ENCODE results near the gene INO80D.
"Not testable (repeated sequence)": the region's sequence is repeated elsewhere in the genome, so short reads cannot be mapped to it uniquely, and the experiment has no call there.

The INO80D gene

DNA sequence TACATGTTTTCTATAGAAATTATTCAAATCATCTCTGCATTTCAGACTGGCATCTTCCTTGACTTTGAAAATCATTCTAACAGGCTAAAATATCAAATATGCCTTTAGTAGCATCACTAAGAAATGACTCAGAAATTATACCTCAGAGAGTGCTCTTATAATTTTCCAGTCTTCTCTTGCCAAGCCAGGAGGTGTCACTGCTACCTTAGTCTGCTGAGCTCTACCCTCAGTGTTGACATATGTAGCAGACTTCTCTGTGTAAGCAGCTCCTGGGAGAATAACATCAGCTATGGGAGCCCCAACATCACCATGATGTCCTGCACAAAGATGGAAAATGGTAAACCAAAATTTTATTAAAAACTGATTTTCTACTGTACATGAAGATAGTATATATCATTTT lies 41.7 kb upstream of the INO80D start:
- POLR2A ChIA-PET, result no interaction called here
- peak; percentile 17; the same call in 1 of the 2 replicates for TF ChIP-seq ZNF654 (tag by site-specific recombination; IDR thresholded peaks at IDR 0.05; ENCODE audit: low read depth)
- TF ChIP-seq ZIC2 (tag by site-specific recombination; IDR thresholded peaks at IDR 0.05), result no peak
- TF ChIP-seq, protein P1, sequence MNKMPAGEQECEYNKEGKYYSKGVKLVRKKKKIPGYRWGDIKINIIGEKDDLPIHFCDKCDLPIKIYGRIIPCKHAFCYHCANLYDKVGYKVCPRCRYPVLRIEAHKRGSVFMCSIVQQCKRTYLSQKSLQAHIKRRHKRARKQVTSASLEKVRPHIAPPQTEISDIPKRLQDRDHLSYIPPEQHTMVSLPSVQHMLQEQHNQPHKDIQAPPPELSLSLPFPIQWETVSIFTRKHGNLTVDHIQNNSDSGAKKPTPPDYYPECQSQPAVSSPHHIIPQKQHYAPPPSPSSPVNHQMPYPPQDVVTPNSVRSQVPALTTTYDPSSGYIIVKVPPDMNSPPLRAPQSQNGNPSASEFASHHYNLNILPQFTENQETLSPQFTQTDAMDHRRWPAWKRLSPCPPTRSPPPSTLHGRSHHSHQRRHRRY (tag by site-specific recombination; IDR thresholded peaks at IDR 0.05), result no peak
- CTCF ChIA-PET, result interaction anchor here (0.7 to 1.4 kb wide), 4 partner anchors 16 to 136 kb away, joined by 3 to 4 read pairs (median 4); no protein-coding TSS in a partner anchor
- H3K4me1 ChIP-seq (ENCODE audit: control insufficient read depth, insufficient read depth, low read length), result no peaks in the 10 kb centered on the region
- peaks cover 86 to 89% of the 10 kb centered on the region in 2 experiments for H3K36me3 ChIP-seq (ENCODE audit: control insufficient read depth in 2 of 2, insufficient read depth in 1 of 2, low read length in 2 of 2)
- H3K4me3 ChIP-seq (ENCODE audit: low read depth, low read length), result no peak overlapping the region
- no peaks in the 10 kb centered on the region for H3K9me3 ChIP-seq (ENCODE audit: control insufficient read depth, insufficient read depth, low read depth, low read length)
- H3K27ac ChIP-seq (ENCODE audit: extremely low read depth, low read depth, low read length), result no peak overlapping the region

DNA sequence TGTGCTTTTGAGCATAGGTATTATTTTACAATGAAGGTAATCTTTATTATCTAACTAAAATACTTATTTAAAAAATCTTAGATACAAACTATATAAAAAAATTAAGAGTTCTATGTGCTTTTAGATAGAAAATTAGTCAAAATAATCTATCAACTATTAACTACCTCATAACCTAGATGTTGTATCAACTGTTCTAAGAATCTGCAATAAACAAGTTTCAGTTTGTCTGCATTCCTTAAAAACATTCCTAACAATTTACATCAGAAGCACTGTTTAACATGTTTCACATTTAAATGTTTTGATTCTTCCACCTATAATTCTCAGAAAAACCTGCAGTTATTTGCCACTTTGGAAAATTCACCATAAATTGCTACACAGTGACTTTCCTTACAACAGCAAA lies 39.9 kb upstream of the INO80D start:
- H3K9me3 ChIP-seq (ENCODE audit: control insufficient read depth, insufficient read depth, low read depth, low read length), result no peaks in the 10 kb centered on the region
- H3K4me3 ChIP-seq (ENCODE audit: low read depth, low read length), result no peak overlapping the region
- ChIA-PET POLR2A (no interaction called here), CTCF (no interaction called here)
- peaks cover 88 to 90% of the 10 kb centered on the region in 2 experiments for H3K36me3 ChIP-seq (ENCODE audit: control insufficient read depth in 2 of 2, insufficient read depth in 1 of 2, low read length in 2 of 2)
- no peaks in the 10 kb centered on the region for H3K4me1 ChIP-seq (ENCODE audit: control insufficient read depth, insufficient read depth, low read length)
- TF ChIP-seq HOXA7 (CRISPR knock-in tag; IDR thresholded peaks at IDR 0.05; ENCODE audit: borderline replicate concordance) (no peak), ZNF10 (tag by site-specific recombination; IDR thresholded peaks at IDR 0.05) (no peak)
- TF ChIP-seq, protein P2, sequence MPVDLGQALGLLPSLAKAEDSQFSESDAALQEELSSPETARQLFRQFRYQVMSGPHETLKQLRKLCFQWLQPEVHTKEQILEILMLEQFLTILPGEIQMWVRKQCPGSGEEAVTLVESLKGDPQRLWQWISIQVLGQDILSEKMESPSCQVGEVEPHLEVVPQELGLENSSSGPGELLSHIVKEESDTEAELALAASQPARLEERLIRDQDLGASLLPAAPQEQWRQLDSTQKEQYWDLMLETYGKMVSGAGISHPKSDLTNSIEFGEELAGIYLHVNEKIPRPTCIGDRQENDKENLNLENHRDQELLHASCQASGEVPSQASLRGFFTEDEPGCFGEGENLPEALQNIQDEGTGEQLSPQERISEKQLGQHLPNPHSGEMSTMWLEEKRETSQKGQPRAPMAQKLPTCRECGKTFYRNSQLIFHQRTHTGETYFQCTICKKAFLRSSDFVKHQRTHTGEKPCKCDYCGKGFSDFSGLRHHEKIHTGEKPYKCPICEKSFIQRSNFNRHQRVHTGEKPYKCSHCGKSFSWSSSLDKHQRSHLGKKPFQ (tag by site-specific recombination; IDR thresholded peaks at IDR 0.05), result no peak
- H3K27ac ChIP-seq (ENCODE audit: extremely low read depth, low read depth, low read length), result no peak overlapping the region

DNA sequence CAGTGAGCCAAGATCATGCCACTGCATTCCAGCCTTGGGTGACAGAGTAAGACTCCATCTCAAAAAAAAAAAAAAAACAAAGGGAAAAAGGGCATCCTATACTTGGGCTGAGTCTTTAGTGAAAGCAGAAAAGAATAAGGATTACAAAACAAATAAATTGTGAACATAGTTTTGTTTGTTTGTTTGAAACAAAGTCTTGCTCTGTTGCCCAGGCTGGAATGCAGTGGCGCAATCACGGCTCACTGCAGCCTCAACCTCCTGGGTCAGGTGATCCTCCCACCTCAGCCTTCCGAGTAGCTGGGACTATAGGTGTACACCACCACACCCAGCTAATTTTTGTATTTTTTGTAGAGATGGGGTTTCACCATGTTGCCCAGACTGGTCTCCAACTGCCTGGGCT lies 36.6 kb upstream of the INO80D start:
- CTCF ChIA-PET, result interaction anchor here (0.7 kb wide), 1 partner anchor 116 kb away, joined by 3 read pairs; no protein-coding TSS in a partner anchor
- H3K9me3 ChIP-seq (ENCODE audit: control insufficient read depth, insufficient read depth, low read depth, low read length); H3K27ac ChIP-seq (ENCODE audit: extremely low read depth, low read depth, low read length); POLR2A ChIA-PET; H3K4me3 ChIP-seq (ENCODE audit: low read depth, low read length); H3K4me1 ChIP-seq (ENCODE audit: control insufficient read depth, insufficient read depth, low read length): not testable (repeated sequence)
- peaks cover 62 to 81% of the 10 kb centered on the region in 2 experiments for H3K36me3 ChIP-seq (ENCODE audit: control insufficient read depth in 2 of 2, insufficient read depth in 1 of 2, low read length in 2 of 2)

DNA sequence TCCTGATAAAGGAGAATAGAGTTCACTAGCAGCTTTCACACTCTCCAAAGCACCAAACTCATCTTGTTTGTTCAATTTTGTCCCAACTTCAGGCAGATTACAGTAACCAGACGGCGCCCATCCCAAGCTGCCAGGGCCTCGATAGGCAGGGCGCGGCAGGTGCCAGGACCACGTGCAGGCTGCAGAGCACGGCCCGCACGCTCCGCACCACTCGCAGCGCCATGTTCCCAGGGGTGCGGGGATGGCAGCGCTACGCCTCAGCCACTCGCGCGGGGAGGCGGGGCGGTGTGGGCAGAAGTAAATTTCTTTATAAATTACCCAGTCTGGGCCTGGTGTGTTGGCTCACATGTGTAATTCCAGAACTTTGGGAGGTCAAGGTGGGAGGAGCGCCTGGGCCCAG lies 30.3 kb upstream of the INO80D start:
- H3K36me3 ChIP-seq (ENCODE audit: control insufficient read depth in 2 of 2, insufficient read depth in 1 of 2, low read length in 2 of 2), result peaks cover 19 to 50% of the 10 kb centered on the region in 2 experiments; a peak in 2 of 3 replicates
- TF ChIP-seq ZNF600 (tag by site-specific recombination; IDR thresholded peaks at IDR 0.05) (no peak), ZIC2 (tag by site-specific recombination; IDR thresholded peaks at IDR 0.05) (no peak), TCF7L2 (IDR thresholded peaks at IDR 0.05; ENCODE audit: borderline replicate concordance, low read depth, low read length) (no peak), ZNF426 (tag by site-specific recombination; IDR thresholded peaks at IDR 0.05) (no peak), ZNF549 (tag by site-specific recombination; IDR thresholded peaks at IDR 0.05) (no peak), MZF1 (tag by site-specific recombination; IDR thresholded peaks at IDR 0.05; ENCODE audit: borderline replicate concordance) (no peak), KLF8 (tag by site-specific recombination; IDR thresholded peaks at IDR 0.05) (no peak), BCL11B (tag by site-specific recombination; IDR thresholded peaks at IDR 0.05; ENCODE audit: low read depth) (no peak), ZNF302 (tag by site-specific recombination; IDR thresholded peaks at IDR 0.05; ENCODE audit: low read depth) (no peak), ZNF211 (tag by site-specific recombination; IDR thresholded peaks at IDR 0.05; ENCODE audit: low read depth) (no peak)
- H3K9me3 ChIP-seq (ENCODE audit: control insufficient read depth, insufficient read depth, low read depth, low read length), result no peaks in the 10 kb centered on the region
- H3K27ac ChIP-seq (ENCODE audit: extremely low read depth, low read depth, low read length), result no peak overlapping the region
- ChIA-PET POLR2A (no interaction called here), CTCF (interaction anchor here (0.6 kb wide), 1 partner anchor 147 kb away, joined by 3 read pairs; no protein-coding TSS in a partner anchor)
- no peak overlapping the region for H3K4me3 ChIP-seq (ENCODE audit: low read depth, low read length)
- no peaks in the 10 kb centered on the region for H3K4me1 ChIP-seq (ENCODE audit: control insufficient read depth, insufficient read depth, low read length)

Data from HEK293 (cell line).